SK-N-MC (cell line): ENCODE results near the gene DHRS7B.
"Not testable (repeated sequence)": the region's sequence is repeated elsewhere in the genome, so short reads cannot be mapped to it uniquely, and the experiment has no call there.

Source experiments
- DNase-seq: peaks from one replicate; pipeline ENCODE4 v3.0.0-alpha.2; 2011; ENCODE audit warnings: low read depth, low spot score
- H3K27ac ChIP-seq: fragments of 200-600 bp; sonication (generic); 2 replicates; pipeline ENCODE4 v1.5.1; 2016; ENCODE audit warnings: mixed run types
- H3K36me3 ChIP-seq: fragments of 200-600 bp; sonication (generic); 2 replicates; pipeline ENCODE4 v1.6.1; 2017; ENCODE audit warnings: antibody characterized with exemption, low read length, mixed read lengths; ENCODE audit not compliant: insufficient read depth
- H3K4me3 ChIP-seq: fragments of 200-600 bp; sonication (generic); 2 replicates; pipeline ENCODE4 v1.5.1; 2016
- H3K9ac ChIP-seq: fragments of 200-600 bp; sonication (generic); 2 replicates; pipeline ENCODE4 v1.8.0; 2017; ENCODE audit warnings: mixed run types, mixed read lengths; ENCODE audit not compliant: insufficient read length
- H3K9me3 ChIP-seq: fragments of 200-600 bp; sonication (generic); 2 replicates; pipeline ENCODE4 v1.6.1; 2017; ENCODE audit warnings: low read depth, mild to moderate bottlenecking, antibody characterized with exemption, low read length, moderate library complexity, mixed read lengths
- EZH2 ChIP-seq: fragments of 200-600 bp; sonication (generic); IDR thresholded peaks from one replicate; pipeline ENCODE4 v1.6.1; 2017; ENCODE audit warnings: antibody characterized with exemption
- FOXP2 ChIP-seq: optimal IDR thresholded peaks from 2 replicates; pipeline ENCODE3; 2011; ENCODE audit warnings: mild to moderate bottlenecking, moderate library complexity; ENCODE audit not compliant: insufficient read depth; ENCODE audit errors: extremely low read length, control extremely low read depth
- POLR2AphosphoS5 ChIP-seq: IDR thresholded peaks from 2 replicates; pipeline ENCODE4 v1.6.1; 2012; ENCODE audit warnings: mild to moderate bottlenecking, low read depth, low read length, borderline replicate concordance

DHRS7B gene

GRCh38 chr17:21190078-21190477 lies 63.3 kb downstream of the DHRS7B start:
- Histone ChIP-seq H3K27ac (no peak overlapping the region), H3K36me3 (no peaks in the 10 kb centered on the region), H3K4me3 (no peak overlapping the region), H3K9me3 (no peaks in the 10 kb centered on the region), H3K9ac (no peak overlapping the region)
- no peak for DNase-seq
- TF ChIP-seq POLR2AphosphoS5 (no peak), EZH2 (no peak), FOXP2 (no peak)

- no peak overlapping the region for H3K4me3 ChIP-seq
- no peak for TF ChIP-seq EZH2
- no peak for TF ChIP-seq FOXP2
- TF ChIP-seq POLR2AphosphoS5: no peak
- H3K9me3 ChIP-seq: no peaks in the 10 kb centered on the region
- no peak overlapping the region for H3K9ac ChIP-seq
- no peaks in the 10 kb centered on the region for H3K36me3 ChIP-seq
- no peak overlapping the region for H3K27ac ChIP-seq
- no peak for DNase-seq
Measured at GRCh38 chr17:21191698-21192097, 64.9 kb downstream of the DHRS7B start.

GRCh38 chr17:21192414-21192813 lies 65.7 kb downstream of the DHRS7B start:
- not testable (repeated sequence) for H3K27ac ChIP-seq, H3K36me3 ChIP-seq, H3K9me3 ChIP-seq, DNase-seq, H3K9ac ChIP-seq, H3K4me3 ChIP-seq

- peaks cover 10% of the 10 kb centered on the region; the same call in 1 of the 2 replicates for H3K36me3 ChIP-seq
- no peak for TF ChIP-seq EZH2
- no peak for TF ChIP-seq POLR2AphosphoS5
- DNase-seq: no peak
- H3K27ac ChIP-seq: no peak overlapping the region
- no peaks in the 10 kb centered on the region for H3K9me3 ChIP-seq
- H3K9ac ChIP-seq: no peak overlapping the region
- no peak overlapping the region for H3K4me3 ChIP-seq
Measured at GRCh38 chr17:21193031-21193430, 66.3 kb downstream of the DHRS7B start.

- no peak overlapping the region for H3K9ac ChIP-seq
- peaks cover 15% of the 10 kb centered on the region; the same call in 1 of the 2 replicates for H3K36me3 ChIP-seq
- H3K4me3 ChIP-seq: peak overlapping the region; percentile 70
- TF ChIP-seq EZH2 (no peak), FOXP2 (no peak)
- H3K27ac ChIP-seq: peak overlapping the region; percentile 81
- no peak for DNase-seq
- H3K9me3 ChIP-seq: no peaks in the 10 kb centered on the region
Measured at GRCh38 chr17:21194226-21194625, 67.5 kb downstream of the DHRS7B start.

- H3K36me3 ChIP-seq: peaks cover 15% of the 10 kb centered on the region; the same call in 1 of the 2 replicates
- no peak for TF ChIP-seq EZH2
- TF ChIP-seq POLR2AphosphoS5: no peak
- TF ChIP-seq FOXP2: no peak
- H3K4me3 ChIP-seq: peak overlapping the region; percentile 70
- H3K9ac ChIP-seq: no peak overlapping the region
- peak overlapping the region; percentile 81 for H3K27ac ChIP-seq
- peak; percentile 28 for DNase-seq
- H3K9me3 ChIP-seq: no peaks in the 10 kb centered on the region
Measured at GRCh38 chr17:21194703-21195102, 67.9 kb downstream of the DHRS7B start.

GRCh38 chr17:21196126-21196525 lies 69.4 kb downstream of the DHRS7B start:
- Histone ChIP-seq H3K9ac (no peak overlapping the region), H3K36me3 (peaks cover 15% of the 10 kb centered on the region; the same call in 1 of the 2 replicates), H3K9me3 (no peaks in the 10 kb centered on the region), H3K4me3 (no peak overlapping the region), H3K27ac (no peak overlapping the region)
- TF ChIP-seq FOXP2 (no peak), POLR2AphosphoS5 (no peak), EZH2 (no peak)
- DNase-seq: no peak

GRCh38 chr17:21198411-21198810 lies 71.6 kb downstream of the DHRS7B start:
- H3K9ac ChIP-seq: no peak overlapping the region
- DNase-seq: no peak
- TF ChIP-seq POLR2AphosphoS5 (no peak), FOXP2 (no peak), EZH2 (no peak)

GRCh38 chr17:21199311-21199710 lies 72.5 kb downstream of the DHRS7B start:
- H3K27ac ChIP-seq: peak overlapping the region; percentile 50; the same call in 1 of the 2 replicates
- peaks cover 15% of the 10 kb centered on the region; the same call in 1 of the 2 replicates for H3K36me3 ChIP-seq
- H3K4me3 ChIP-seq: no peak overlapping the region
- DNase-seq: no peak
- TF ChIP-seq EZH2 (no peak), POLR2AphosphoS5 (no peak), FOXP2 (no peak)
- H3K9ac ChIP-seq: no peak overlapping the region
- H3K9me3 ChIP-seq: no peaks in the 10 kb centered on the region

More at GRCh38 chr17:21198411-21198810, 71.6 kb downstream of the DHRS7B start:
- peaks cover 15% of the 10 kb centered on the region; the same call in 1 of the 2 replicates for H3K36me3 ChIP-seq
- no peak overlapping the region for H3K27ac ChIP-seq
- H3K9me3 ChIP-seq: no peaks in the 10 kb centered on the region
- H3K4me3 ChIP-seq: no peak overlapping the region
